GM13977 (cell line): ENCODE measurements around the gene TTC33.

Source experiments
- DNase-seq: peaks from one replicate; pipeline ENCODE4 v3.0.0; 2012; ENCODE audit warnings: low spot score
- in situ Hi-C: fragments of 300-500 bp; cut with MboI; formaldehyde crosslinking; loops from one replicate; pipeline ENCODE4 v1.12.0; 2022; ENCODE audit warnings: low sequenced_read_pairs, low pct_unique_long_range_greater_than_20kb, mixed read lengths, inconsistent platforms; ENCODE audit not compliant: unreplicated experiment
- TF ChIP-seq, protein P1 (sequence below): IDR thresholded peaks from 2 replicates; pipeline ENCODE4 v1.5.1; 2012; ENCODE audit warnings: mild to moderate bottlenecking, control low read depth; ENCODE audit not compliant: insufficient read depth; ENCODE audit errors: extremely low read depth, missing control alignments

TTC33 gene

DNA sequence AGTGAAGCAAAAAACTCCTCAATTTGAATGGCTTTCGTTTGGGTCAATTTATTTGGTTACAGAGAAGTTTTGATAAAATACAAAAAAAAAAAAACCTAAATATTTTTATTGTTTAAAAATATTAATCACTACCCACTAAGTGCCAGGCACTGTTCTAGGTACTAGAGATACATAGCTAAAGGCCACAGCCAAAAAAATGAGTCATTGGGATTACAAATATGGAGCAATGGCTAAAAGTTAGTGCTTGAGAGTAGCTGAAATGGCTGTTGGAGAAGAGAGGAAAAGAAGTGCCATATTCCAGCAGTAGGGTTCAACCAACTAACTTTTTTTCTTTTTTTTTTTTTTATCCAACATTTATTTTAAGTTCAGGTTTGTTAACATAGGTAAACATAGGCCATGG lies 206.1 kb downstream of the TTC33 start:
- in situ Hi-C loops = no loop called here
- DNase-seq = no peak
- TF ChIP-seq, protein P1, sequence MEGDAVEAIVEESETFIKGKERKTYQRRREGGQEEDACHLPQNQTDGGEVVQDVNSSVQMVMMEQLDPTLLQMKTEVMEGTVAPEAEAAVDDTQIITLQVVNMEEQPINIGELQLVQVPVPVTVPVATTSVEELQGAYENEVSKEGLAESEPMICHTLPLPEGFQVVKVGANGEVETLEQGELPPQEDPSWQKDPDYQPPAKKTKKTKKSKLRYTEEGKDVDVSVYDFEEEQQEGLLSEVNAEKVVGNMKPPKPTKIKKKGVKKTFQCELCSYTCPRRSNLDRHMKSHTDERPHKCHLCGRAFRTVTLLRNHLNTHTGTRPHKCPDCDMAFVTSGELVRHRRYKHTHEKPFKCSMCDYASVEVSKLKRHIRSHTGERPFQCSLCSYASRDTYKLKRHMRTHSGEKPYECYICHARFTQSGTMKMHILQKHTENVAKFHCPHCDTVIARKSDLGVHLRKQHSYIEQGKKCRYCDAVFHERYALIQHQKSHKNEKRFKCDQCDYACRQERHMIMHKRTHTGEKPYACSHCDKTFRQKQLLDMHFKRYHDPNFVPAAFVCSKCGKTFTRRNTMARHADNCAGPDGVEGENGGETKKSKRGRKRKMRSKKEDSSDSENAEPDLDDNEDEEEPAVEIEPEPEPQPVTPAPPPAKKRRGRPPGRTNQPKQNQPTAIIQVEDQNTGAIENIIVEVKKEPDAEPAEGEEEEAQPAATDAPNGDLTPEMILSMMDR = no peak

DNA sequence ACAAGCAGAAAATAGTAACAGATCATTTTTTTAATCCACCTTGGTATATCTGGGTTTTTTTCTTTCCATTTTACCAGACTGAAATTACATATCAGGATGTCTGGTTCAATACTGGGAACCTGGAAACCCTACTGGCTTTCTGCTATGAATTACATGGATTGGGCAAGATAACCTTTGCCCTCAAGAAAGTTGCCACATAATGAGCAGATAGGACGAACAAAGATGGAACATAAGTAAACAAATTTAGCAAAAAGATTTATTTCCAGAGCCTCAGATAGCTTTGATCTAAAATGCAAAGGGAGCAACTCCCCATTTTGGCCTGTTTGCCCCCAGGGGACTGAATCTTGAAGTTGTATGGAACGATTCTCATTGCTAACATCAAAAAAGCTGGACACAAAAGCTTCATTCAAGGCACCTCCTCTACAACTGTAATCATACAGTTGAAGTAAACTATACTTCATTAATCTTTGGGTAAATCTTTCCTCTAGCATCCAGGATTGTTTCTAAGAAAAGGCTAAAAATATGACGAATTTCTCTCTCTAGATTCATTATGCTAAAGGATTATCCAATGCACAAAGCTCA lies 207.7 kb downstream of the TTC33 start:
- in situ Hi-C loops = no loop called here
- TF ChIP-seq, protein P1 = no peak

DNA sequence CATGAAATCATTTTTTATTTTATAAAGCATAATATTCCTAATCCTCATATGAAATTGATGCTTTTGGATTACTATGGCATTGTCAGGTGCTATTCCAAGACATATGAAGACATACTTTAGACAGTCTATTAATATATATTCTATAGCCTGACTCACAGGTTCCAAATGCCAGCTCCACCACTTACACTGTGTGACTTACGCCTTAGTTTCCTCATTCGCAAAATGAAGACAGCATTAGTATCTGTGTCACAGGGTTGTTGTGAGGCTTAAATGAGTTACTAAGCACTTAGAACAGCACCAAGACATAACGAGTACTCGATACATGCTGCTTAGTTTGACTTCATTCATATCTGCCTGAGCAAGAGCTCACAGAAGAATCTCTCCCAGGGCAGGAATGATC lies 208.2 kb downstream of the TTC33 start:
- no peak for DNase-seq
- TF ChIP-seq, protein P1 = no peak
- in situ Hi-C loops = no loop called here

More for the DNA sequence above, 207.7 kb downstream of the TTC33 start:
- no peak for DNase-seq

DNA sequence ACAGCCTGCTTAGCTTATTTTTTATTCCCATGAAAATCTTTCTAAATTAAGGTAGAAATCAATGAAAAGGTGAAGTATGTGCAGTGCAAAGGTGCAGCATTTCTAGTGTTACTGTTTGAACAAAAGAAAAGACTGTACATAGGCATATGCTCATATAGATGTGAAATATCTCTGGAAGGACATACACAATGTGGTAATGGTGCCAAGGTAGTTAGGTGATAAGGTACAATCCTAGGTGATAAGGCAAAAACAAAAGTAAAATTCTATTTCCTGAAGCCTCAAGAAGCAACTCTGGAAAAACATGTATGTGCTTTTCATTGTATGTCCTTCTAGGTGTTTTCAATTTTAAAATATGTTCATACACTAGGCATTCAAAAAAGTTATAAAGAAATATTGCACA lies 215.5 kb downstream of the TTC33 start:
- in situ Hi-C loops = no loop called here
- DNase-seq = no peak
- TF ChIP-seq, protein P1 = no peak

DNA sequence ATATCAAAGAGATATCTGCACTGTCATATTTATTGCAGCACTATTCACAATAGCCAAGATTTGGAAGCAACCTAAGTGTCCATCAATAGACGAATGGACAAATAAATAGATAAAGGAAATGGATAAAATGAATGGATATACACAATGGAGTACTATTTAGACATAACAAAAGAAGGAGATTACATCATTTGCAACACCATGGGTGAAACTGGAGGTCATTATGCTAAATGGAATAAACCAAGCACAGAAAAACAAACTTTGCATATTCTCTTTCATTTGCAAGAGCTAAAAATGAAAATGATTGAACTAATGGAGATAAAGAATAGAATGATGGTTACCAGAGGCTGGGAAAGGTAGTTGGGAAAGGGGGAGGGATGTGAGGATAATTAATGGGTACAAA lies 231.1 kb downstream of the TTC33 start:
- TF ChIP-seq, protein P1 = no peak
- DNase-seq = no peak
- in situ Hi-C loops = no loop called here

DNA sequence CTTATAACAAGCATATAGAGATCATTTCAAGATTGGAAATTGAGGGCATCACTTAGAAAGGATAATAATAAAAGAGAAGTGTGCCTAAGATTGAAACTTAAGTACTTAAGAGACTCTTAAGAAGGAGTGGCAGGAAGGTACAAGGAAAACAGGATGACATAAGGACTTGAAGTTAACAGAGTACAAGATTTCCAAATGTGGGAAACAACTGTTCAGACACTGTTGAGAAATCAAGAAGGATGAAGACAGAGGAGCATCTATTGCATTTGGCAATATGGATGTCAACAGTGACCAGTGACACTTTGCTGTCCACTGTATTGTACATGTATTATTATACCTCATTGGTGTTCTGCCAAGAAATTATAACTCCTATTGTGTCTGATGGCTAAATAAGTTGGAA lies 233.8 kb downstream of the TTC33 start:
- in situ Hi-C loops = no loop called here
- TF ChIP-seq, protein P1 = no peak
- no peak for DNase-seq
